GM12873 (cell line): Measurements from ENCODE around the gene SGSM1.

ENCODE experiments used
- TF ChIP-seq, protein P1 (sequence below): IDR thresholded peaks from 2 replicates; pipeline ENCODE4 v1.5.1; 2012; ENCODE audit warnings: low read depth, mild to moderate bottlenecking, moderate library complexity, low read length, control low read depth; ENCODE audit not compliant: insufficient read depth; ENCODE audit errors: missing control alignments

The SGSM1 gene

GRCh38 chr22:24796056-24796455, 10.0 kb upstream of the SGSM1 start:
- TF ChIP-seq, protein P1, sequence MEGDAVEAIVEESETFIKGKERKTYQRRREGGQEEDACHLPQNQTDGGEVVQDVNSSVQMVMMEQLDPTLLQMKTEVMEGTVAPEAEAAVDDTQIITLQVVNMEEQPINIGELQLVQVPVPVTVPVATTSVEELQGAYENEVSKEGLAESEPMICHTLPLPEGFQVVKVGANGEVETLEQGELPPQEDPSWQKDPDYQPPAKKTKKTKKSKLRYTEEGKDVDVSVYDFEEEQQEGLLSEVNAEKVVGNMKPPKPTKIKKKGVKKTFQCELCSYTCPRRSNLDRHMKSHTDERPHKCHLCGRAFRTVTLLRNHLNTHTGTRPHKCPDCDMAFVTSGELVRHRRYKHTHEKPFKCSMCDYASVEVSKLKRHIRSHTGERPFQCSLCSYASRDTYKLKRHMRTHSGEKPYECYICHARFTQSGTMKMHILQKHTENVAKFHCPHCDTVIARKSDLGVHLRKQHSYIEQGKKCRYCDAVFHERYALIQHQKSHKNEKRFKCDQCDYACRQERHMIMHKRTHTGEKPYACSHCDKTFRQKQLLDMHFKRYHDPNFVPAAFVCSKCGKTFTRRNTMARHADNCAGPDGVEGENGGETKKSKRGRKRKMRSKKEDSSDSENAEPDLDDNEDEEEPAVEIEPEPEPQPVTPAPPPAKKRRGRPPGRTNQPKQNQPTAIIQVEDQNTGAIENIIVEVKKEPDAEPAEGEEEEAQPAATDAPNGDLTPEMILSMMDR: no peak

- TF ChIP-seq, protein P1: no peak
These were observed 9.2 kb upstream of the SGSM1 start for GRCh38 chr22:24796860-24797259.

GRCh38 chr22:24801901-24802465, 4.0 kb upstream of the SGSM1 start:
- TF ChIP-seq, protein P1: no peak

GRCh38 chr22:24803064-24803542, 2.9 kb upstream of the SGSM1 start:
- TF ChIP-seq, protein P1: peak; percentile 98

DNA sequence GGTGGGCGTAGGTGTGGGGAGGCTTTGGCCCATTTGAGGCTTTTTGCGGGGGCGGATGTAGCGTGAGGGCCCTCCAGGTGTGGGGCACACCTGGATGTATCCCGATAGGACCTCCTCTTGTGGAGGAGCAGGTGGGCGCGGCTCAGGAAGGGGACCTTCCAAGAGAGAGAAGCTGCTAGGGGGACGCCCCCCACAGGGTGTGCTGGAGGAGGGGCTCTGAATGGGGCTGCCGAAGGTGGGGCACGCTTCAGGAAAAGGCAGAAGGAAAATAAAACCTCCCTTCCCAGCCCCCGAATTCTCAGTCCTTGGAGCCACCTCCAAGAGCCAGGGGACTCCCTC, 621 bp downstream of the SGSM1 start:
- TF ChIP-seq, protein P1: no peak

DNA sequence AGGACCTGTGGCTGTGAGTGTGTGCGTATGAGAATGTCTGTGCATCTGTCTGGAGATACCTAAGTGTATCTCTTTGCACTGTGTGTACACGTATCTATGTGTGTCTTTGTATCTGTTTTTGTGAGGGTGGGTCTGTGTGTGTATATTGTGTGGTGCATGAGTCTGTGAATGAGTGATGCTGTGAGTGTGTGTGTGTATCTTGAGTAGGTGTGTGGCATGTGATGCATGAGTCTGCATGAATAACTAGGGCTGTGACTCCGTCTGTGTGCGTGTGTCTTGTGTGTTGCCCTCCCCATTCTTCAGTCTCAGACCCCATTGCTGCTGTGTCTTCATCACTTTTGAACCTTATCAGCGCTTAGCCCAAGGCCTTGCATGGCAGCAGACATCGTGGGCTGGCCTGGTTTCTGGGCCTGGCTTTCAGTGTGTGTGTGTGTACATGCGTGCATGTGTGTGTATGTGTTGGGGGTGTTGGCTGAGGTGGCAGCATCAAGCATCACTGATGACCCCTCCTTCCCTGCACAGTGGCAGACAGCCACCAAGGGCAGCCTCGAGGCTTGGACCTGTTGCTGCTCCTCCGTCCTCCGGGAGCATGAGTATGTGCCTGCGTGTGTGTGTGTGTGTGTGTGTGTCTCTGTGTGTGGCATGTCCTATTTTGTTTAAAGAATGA, 1.4 kb downstream of the SGSM1 start:
- TF ChIP-seq, protein P1: no peak

- TF ChIP-seq, protein P1: no peak
These were observed 3.3 kb downstream of the SGSM1 start for GRCh38 chr22:24809331-24809730.
